HEK293T (cell line): ENCODE measurements around the gene RUVBL2.

Experiments
- ARNT ChIP-seq: fragments of 450-650 bp; IDR thresholded peaks from 2 replicates; pipeline ENCODE4 v1.6.1; 2017; ENCODE audit warnings: mild to moderate bottlenecking
- BHLHE40 ChIP-seq: fragments of 450-650 bp; IDR thresholded peaks from 2 replicates; pipeline ENCODE4 v1.6.1; 2016; ENCODE audit warnings: mild to moderate bottlenecking, moderate library complexity, borderline replicate concordance
- ELF4 ChIP-seq: fragments of 450-650 bp; IDR thresholded peaks from 2 replicates; pipeline ENCODE4 v1.6.1; 2017; ENCODE audit warnings: antibody characterized with exemption
- FOXA1 ChIP-seq: fragments of 450-650 bp; IDR thresholded peaks from 2 replicates; pipeline ENCODE4 v1.6.1; 2016; ENCODE audit warnings: mild to moderate bottlenecking
- FOXM1 ChIP-seq: fragments of 450-650 bp; IDR thresholded peaks from 2 replicates; pipeline ENCODE4 v1.6.1; 2017; ENCODE audit warnings: mild to moderate bottlenecking, borderline replicate concordance
- HDGF ChIP-seq: fragments of 450-650 bp; IDR thresholded peaks from 2 replicates; pipeline ENCODE4 v1.6.1; 2017; ENCODE audit warnings: antibody characterized with exemption, borderline replicate concordance
- NFRKB ChIP-seq: fragments of 450-650 bp; IDR thresholded peaks from 2 replicates; pipeline ENCODE4 v1.6.1; 2016; ENCODE audit warnings: mild to moderate bottlenecking, moderate library complexity
- PKNOX1 ChIP-seq: fragments of 450-650 bp; IDR thresholded peaks from 2 replicates; pipeline ENCODE4 v1.6.1; 2016
- ZNF384 ChIP-seq: fragments of 450-650 bp; IDR thresholded peaks from 2 replicates; pipeline ENCODE4 v1.6.1; 2016

- TF ChIP-seq ZNF384 (no peak), FOXM1 (no peak), ARNT (no peak), PKNOX1 (no peak), ELF4 (no peak), BHLHE40 (no peak), FOXA1 (no peak), HDGF (no peak), NFRKB (no peak)
Measured at GRCh38 chr19:49059053-49059452, 65.4 kb downstream of the RUVBL2 start.
